GM18507 (cell line): Measurements from ENCODE around the gene EIF4G3.
"Not testable (repeated sequence)": the region's sequence is repeated elsewhere in the genome, so short reads cannot be mapped to it uniquely, and the experiment has no call there.

Experiments
- DNase-seq: peaks from one replicate; pipeline ENCODE4 v3.0.0; 2011; ENCODE audit warnings: low read depth; ENCODE audit not compliant: insufficient read length; ENCODE audit errors: extremely low spot score
- FAIRE-seq: peaks from 2 replicates; lab custom pipeline; 2011; peaks lifted over from hg19 to GRCh38; lab: Jason Lieb, UNC

Gene EIF4G3

DNA sequence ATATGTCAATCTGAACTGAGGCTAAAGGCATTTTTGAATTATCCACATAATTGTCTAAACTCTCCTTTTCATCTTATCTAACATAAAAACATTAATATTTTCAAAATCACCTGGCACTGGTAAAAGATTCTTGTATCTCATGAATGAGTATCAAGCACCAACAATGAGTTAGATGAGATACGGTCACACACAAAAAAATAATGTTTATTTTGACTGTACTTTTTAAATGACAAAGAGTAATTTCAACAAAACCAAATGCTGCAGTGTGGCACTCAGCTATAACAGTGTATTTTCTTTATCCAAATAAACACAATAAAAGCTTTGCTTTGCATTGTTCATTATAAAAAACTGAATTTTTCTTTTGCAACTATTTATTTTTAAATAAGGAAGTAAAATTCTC, 59.5 kb downstream of the EIF4G3 start:
- FAIRE-seq (no peak), DNase-seq (no peak)

DNA sequence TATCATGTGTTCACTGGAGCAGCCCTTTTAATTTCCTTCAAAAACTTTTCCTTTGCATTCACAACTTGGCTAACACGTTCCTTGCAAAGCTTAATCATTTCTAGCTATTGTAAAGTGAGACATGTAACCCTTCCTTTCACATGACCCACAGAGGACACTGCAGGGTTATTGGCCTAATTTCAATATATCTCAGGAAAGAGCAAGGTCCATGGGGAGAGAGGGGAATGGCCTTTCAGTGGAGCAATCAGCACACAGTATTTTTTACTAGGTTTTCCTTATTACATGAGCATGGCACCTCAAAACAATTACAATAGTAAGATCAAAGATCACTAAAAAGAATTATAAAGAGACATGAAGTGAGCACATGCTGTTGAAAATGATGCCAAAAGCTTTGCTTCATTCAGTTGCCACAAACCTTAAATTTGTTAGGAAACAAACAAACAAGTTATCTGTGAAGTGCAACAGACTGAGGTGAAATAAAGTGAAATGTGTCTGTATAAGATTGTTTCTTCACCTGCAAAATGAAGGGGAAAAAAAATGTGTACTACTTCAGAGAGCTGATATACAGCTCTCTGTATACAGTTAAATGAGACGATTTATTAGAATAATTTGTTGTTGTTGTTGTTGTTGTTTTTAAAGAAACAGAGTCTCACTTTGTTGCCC, 61.5 kb downstream of the EIF4G3 start:
- FAIRE-seq, result no peak
- DNase-seq, result no peak

DNA sequence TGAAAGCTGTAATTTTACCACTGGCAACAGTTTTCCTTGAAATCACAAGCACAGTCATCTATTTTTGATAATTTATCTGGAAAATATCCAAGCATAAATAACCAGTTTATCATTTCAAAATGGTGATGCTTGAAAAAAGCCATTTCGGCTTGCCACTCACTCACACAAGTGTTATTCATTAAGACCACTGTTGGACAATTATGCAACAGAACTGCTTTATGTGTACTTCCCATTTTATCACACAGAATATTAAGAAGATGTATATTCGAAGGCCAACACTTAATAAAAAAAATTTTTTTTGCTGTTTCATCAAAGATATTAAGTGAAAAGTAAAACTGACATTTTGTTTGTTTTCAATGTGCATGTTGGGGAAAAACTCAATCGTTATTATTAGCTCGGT, 62.3 kb downstream of the EIF4G3 start:
- no peak for DNase-seq
- no peak for FAIRE-seq

DNA sequence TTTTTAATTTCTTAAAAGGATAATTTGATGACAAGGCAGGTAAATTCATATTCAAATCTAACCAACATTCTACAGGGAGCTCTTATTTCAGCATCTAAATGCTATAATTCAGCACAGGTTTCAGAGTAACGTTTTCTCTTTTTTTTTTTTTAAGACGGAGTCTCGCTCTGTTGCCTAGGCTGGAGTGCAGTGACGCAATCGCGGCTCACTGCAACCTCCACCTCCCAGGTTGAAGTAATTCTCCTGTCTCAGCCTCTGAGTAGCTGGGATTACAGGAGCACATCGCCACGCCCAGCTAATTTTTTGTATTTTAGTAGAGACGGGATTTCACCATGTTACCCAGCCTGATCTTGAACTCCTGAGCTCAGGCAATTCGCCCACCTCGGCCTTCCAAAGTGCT, 66.5 kb downstream of the EIF4G3 start:
- no peak for FAIRE-seq
- no peak for DNase-seq

DNA sequence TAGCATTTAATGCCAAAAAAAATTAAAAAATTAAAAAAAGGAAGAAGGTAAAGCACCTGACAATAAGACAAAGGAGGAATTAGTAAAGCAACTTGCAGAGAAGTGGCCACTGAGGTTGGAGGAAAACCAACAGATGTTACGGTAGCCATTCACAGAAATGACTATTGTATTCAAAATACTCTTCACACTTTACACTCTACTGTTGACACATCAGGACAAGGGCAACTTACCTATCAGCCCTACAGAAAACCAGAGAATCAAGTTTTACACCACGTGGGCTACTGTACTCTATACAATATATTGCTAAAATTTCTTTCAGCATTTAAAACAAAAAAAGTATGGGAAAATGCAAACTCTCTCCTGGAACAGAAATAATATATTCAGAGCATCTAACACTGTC, 70.0 kb downstream of the EIF4G3 start:
- no peak for FAIRE-seq
- no peak for DNase-seq

DNA sequence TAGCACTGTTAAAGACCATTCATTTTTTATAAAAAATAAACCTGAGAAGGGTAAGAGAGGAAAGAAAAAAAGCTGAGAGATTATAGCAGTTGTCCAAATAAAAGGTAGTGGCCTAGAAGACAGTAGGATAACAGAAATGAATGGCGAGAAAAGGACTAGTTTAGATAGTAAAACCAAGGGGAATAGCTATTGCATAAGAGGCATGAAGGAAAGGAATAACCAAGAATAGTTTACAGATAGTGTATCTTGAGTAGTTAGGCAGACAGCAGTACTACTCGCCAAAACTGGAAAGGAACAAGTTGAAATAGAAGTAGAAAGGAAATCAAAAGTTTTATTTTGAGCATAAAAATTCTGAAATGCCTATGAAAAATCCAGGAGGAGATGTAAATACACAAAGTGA, 70.5 kb downstream of the EIF4G3 start:
- no peak for FAIRE-seq
- no peak for DNase-seq

DNA sequence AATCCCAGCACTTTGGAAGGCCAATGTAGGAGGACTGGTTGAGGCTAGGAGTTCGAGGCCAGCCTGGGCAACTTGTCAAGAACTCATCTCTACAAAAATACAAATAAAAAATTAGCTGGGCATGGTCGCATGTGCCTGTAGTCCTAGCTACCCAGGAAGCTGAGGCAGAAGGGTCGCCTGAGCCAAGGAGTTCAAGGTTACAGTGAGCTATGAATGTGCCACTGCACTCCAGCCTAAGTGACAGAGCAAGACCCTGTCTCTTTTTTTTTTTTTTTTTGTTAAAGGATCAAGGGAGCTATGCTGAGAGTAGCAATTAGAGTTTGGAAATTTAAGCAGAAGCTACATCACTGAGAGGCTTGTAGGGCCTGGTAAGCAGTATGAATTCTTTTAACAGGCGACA, 70.9 kb downstream of the EIF4G3 start:
- DNase-seq (no peak), FAIRE-seq (no peak)

DNA sequence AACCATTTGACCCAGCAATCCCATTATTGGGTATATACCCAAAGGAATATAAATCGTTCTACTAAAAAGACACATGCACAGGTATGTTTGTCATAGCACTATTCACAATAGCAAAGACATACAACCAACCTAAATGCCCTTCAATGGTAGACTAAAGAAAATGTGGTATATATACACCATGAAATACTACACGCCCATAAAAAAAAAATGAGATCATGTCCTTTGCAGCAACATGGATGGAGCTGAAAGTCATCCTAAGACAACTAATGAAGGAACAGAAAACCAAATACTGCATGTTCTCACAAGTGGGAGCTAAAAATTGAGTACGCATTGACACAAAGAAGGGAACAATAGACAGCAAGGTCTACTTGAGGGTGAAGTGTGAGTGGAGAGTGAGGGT, 72.0 kb downstream of the EIF4G3 start:
- FAIRE-seq (no peak), DNase-seq (no peak)

DNA sequence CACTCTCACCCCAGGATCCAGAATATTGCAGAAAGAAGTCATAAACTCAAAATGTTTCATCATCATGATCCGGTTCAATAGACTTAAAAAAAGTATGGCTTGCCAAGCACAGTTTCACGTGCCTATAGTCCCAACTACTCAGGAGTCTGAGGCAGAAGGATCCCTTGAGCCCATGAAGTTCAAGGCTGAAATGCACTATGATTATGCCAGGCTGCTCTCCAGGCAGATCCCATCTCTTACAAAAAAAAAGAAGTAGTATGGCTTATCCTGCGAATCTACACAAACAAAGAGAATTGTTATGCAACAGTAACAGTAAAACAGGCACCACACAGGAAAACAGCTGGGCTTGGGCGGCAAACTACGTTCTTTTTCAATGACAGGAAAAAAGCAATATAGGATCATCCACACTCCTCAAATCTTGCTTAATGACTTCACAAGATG, 76.2 kb downstream of the EIF4G3 start:
- DNase-seq (no peak), FAIRE-seq (no peak)

DNA sequence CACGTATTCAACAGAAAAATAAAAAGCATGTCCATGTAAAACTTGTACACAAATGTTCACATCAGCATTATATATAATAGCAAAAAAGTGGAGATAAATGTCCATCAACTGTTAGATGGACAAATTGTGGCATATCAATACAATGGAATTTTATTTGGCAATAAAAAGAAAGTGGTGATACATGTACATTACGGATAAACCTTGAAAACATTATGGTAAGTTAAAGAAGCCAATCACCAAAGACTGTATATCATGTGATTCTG, 76.9 kb downstream of the EIF4G3 start:
- FAIRE-seq, result no peak
- DNase-seq, result no peak

DNA sequence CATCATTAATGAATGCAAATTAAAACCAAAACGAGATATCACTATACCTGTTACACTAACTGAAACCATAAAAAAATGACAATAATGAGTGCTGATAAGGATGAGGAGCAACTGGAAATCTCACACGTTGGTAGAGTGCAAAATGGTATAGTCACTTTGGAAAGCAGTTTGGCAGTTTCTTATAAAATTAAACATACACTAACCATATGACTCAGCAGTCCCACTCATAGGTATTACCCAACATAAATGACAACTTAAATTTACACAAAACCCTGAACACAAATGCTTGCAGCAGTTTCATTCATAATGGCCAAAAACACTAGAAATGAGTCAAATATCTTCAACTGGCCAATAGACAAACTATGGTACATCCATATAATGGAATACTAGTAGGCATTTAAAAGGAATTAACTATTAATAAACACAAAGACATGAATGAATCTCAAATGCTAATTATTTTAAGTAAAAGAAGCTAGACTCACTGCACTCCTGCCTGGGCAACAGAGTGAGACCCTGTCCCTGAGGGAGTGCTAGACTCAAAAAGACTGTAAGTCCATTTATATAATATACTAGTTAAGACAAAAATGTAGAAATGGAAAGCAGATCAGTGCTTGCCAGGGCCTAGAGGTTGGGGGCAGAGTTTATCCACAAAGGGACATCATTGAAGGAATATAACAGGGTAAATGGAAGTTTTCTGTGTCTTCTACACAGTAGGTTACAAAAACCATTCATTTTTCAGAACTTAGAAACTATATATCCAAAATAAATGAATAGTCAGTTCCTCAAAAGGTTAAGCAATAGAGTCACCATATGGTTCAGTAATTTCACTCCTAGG, 77.4 kb downstream of the EIF4G3 start:
- FAIRE-seq, result peak; percentile 31
- DNase-seq, result no peak

DNA sequence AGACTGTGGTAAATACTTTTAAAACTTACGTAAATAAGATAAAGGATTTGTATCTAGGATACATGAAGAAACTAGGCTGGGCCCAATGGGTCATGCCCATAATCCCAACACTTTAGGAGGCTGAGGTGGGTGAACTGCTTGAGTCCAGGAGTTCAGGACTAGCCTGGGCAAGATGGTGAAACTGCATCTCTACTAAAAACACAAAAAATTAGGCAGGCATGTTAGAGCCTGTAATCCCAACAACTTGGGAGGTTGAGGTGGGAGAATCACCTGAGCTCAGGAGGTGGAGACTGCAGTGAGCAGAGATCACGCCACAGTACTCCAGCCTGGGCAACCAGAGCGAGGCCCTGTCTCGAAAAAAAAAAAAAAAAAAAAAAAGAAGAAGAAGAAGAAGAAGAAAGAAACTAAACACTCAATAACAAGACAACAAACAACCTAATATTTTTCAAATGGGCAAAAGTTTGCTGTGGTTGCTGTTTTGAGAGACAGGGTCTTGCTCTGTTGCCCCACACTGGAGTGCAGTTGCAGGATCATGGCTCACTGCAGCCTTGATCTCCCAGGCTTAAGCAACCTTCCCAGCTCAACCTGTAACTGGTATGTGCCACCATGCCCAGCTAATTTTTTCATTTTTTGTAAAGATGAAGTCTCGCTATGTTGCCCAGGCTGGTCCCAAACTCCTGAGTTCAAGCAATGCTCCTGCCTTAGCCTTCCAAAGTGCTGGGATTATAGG, 78.3 kb downstream of the EIF4G3 start:
- no peak for DNase-seq
- FAIRE-seq, result no peak

DNA sequence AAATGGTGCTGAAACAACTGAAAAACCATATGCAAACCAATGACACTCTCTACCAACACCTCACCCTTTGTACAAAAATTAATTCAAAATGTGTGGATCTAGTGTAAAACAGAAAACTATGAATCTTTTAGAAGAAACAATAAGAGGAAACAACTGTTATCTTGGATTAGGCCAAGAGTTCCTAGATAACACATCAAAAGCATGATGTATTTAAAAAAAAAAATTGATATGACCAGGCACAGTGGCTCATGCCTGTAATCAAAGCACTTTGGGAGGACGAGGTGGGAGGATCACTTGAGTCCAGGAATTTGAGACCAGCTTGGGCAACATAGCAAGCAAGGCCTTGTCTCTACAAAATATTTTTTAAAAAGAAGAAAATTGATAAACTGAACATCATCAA, 79.0 kb downstream of the EIF4G3 start:
- no peak for FAIRE-seq
- no peak for DNase-seq

DNA sequence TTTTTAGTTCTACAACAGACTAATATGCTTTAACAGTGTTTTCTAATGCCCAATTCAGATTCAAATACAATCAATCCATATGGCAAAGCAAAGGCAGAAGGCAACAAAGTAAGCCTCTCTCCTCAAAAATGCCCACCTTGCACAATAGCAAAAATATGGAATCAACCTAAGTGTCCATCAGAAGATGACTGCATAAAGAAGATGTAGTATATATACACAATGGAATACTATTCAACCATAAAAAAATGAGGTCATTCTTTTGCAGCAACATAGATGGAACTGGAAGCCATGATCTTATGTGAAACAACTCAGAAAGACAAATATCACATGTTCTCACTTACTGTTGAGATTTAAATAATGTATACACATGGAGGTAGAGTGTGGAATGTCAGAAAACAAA, 80.7 kb downstream of the EIF4G3 start:
- DNase-seq (no peak), FAIRE-seq (no peak)

DNA sequence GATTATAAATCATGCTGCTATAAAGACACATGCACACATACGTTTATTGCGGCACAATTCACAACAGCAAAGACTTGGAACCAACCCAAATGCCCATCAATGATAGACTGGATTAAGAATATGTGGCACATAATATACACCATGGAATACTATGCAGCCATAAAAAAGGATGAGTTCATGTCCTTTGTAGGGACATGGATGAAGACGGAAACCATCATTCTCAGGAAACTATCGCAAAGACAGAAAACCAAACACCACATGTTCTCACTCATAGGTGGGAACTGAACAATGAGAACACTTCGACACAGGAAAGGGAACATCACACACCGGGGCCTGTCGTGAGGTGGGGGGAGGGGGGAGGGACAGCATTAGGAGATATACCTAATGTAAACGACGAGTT, 82.4 kb downstream of the EIF4G3 start:
- DNase-seq, FAIRE-seq: not testable (repeated sequence)

DNA sequence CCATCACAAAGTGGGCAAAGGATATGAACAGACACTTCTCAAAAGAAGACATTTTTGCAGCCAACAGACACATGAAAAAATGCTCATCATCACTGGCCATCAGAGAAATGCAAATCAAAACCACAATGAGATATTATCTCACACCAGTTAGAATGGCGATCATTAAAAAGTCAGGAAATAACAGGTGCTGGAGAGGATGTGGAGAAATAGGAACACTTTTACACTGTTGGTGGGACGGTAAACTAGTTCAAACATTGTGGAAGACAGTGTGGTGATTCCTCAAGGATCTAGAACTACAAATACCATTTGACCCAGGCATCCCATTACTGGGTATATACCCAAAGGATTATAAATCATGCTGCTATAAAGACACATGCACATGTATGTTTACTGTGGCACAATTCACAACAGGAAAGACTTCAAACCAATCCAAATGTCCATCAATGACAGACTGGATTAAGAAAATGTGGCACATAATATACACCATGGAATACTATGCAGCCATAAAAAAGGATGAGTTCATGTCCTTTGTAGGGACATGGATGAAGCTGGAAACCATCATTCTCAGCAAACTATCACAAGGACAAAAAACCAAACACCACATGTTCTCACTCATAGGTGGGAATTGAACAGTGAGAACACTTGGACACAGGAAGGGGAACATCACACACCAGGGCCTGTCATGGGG, 83.3 kb downstream of the EIF4G3 start:
- not testable (repeated sequence) for DNase-seq, FAIRE-seq

DNA sequence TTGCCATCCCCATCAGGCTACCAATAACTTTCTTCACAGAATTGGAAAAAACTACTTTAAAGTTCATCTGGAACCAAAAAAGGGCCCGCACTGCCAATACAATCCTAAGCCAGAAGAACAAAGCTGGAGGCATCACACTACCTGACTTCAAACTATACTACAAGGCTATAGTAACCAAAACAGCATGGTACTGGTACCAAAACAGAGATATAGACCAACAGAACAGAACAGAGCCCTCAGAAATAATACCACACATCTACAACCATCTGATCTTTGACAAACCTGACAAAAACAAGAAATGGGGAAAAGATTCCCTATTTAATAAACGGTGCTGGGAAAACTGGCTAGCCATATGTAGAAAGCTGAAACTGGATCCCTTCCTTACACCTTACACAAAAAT, 84.2 kb downstream of the EIF4G3 start:
- FAIRE-seq, DNase-seq: not testable (repeated sequence)

DNA sequence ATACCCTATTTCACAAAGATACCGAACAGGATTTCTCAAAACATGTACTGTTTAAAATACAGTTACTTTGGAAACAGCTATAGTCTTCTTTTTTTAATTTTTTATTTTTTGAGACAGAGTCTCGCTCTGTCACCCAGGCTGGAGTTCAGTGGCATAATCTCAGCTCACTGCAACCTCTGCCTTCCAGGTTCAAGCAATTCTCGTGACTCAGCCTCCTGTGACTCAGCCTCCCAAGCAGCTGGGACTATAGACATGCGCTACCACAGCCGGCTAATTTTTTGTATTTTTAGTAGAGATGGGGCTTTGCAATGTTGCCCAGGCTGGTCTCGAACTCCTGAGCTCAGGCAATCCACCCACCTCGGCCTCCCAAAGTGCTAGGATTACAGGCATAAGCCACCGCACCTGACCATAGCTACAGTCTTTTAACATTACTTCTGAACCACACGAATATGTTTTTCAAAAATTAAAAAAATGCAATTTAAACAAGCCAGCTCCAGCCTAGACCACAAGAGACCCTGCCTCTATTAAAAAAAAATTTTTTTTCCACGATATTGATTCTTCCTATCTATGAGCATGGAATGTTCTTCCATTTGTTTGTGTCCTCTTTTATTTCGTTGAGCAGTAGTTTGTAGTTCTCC, 85.5 kb downstream of the EIF4G3 start:
- DNase-seq, FAIRE-seq: not testable (repeated sequence)

DNA sequence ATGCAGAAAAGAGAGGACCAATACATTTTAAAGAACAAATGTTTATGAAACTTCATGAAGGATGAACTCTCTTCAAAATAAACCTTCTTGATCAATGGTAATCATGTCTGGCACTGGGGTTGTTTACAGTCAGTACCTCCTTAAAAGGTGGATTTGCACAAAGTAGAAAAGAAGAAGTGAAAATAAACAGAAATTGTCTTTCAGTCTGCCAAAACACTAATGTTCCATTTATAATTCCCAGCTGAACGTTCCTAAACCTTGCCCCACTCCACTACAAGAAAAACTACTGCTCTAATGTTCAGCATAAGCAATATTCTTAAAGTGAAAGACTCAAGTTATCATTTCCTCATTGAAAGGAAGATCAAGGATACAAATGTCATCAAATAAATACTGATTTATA, 86.2 kb downstream of the EIF4G3 start:
- no peak for DNase-seq
- peak; percentile 66 for FAIRE-seq

DNA sequence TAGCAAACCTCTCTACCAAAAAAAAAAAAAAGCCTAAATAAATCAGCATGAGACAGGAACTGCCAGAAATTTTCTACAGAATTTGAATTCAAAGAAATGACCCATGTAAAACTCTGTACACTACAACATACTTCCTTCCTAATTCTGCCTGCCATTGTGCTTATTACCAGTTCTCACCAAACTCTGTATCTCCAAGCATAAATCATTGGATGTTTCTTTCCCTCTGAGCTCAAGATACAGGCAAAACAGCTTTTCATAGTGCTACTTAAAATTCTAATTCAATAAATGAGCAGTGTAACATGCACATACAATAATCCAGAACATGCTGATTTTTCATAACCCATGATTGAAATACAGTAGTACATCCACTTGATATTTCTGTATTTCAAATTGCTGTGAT, 87.0 kb downstream of the EIF4G3 start:
- no peak for FAIRE-seq
- no peak for DNase-seq
